Loucy (cell line): ENCODE data around the gene ZNF384.
A peak's percentile ranks its signal among the peaks of the same experiment; 100 is the strongest.

Experiments used
- H2AFZ ChIP-seq: fragments of 200-600 bp; sonication (generic); 2 replicates; pipeline ENCODE4 v1.6.0; 2016; ENCODE audit warnings: antibody characterized with exemption, mild to moderate bottlenecking, low read length, moderate library complexity
- H3F3A ChIP-seq: fragments of 200-600 bp; 2 replicates; pipeline ENCODE4 v1.6.0; 2016; ENCODE audit warnings: antibody characterized with exemption, low read depth, mild to moderate bottlenecking
- H3K27me3 ChIP-seq: fragments of 200-600 bp; sonication (generic); 2 replicates; pipeline ENCODE4 v1.6.1; 2014; ENCODE audit warnings: low read length, mild to moderate bottlenecking; ENCODE audit not compliant: insufficient read depth, poor library complexity, severe bottlenecking
- H3K36me3 ChIP-seq: fragments of 200-600 bp; sonication (generic); 2 replicates; pipeline ENCODE4 v1.6.1; 2016; ENCODE audit warnings: low read length; ENCODE audit not compliant: insufficient read depth
- H3K4me1 ChIP-seq: fragments of 200-600 bp; sonication (generic); 2 replicates; pipeline ENCODE4 v1.5.1; 2014; ENCODE audit warnings: low read length, mild to moderate bottlenecking; ENCODE audit not compliant: insufficient read depth, poor library complexity, severe bottlenecking
- H3K4me2 ChIP-seq: fragments of 200-600 bp; sonication (generic); 2 replicates; pipeline ENCODE4 v1.6.0; 2014; ENCODE audit warnings: antibody characterized with exemption, low read length, low read depth, mild to moderate bottlenecking; ENCODE audit not compliant: poor library complexity, severe bottlenecking
- H3K4me3 ChIP-seq: fragments of 200-600 bp; sonication (generic); 2 replicates; pipeline ENCODE4 v1.5.1; 2014; ENCODE audit warnings: low read length, mild to moderate bottlenecking, mixed read lengths; ENCODE audit not compliant: poor library complexity, severe bottlenecking
- H3K79me2 ChIP-seq: fragments of 200-600 bp; sonication (generic); 2 replicates; pipeline ENCODE4 v1.6.1; 2014; ENCODE audit warnings: low read length; ENCODE audit not compliant: insufficient read depth
- H3K9ac ChIP-seq: fragments of 200-600 bp; sonication (generic); 2 replicates; pipeline ENCODE4 v1.6.0; 2014; ENCODE audit warnings: mild to moderate bottlenecking, low read depth, low read length, moderate library complexity; ENCODE audit not compliant: poor library complexity, severe bottlenecking
- H3K9me2 ChIP-seq: fragments of 200-600 bp; sonication (generic); replicated peaks from 2 replicates; pipeline ENCODE4 v1.6.1; 2016; ENCODE audit warnings: low read depth, low read length, mixed read lengths
- H3K9me3 ChIP-seq: fragments of 200-600 bp; sonication (generic); 2 replicates; pipeline ENCODE4 v1.6.1; 2014; ENCODE audit warnings: mild to moderate bottlenecking, antibody characterized with exemption, low read length, low read depth; ENCODE audit not compliant: insufficient read depth
- H4K20me1 ChIP-seq: fragments of 200-600 bp; sonication (generic); 2 replicates; pipeline ENCODE4 v1.6.0; 2014; ENCODE audit warnings: antibody characterized with exemption, low read length, mild to moderate bottlenecking; ENCODE audit not compliant: insufficient read depth, poor library complexity, severe bottlenecking
- CTCF ChIP-seq: fragments of 200-600 bp; sonication (generic); conservative IDR thresholded peaks from 2 replicates; pipeline ENCODE4 v1.5.1; 2014; ENCODE audit warnings: mild to moderate bottlenecking, antibody characterized with exemption, low read length
- EZH2phosphoT487 ChIP-seq: fragments of 200-600 bp; IDR thresholded peaks from 2 replicates; pipeline ENCODE4 v1.6.1; 2018; ENCODE audit warnings: antibody characterized with exemption, mild to moderate bottlenecking, moderate library complexity, borderline replicate concordance

The ZNF384 gene

GRCh38 chr12:6632026-6632983 is 56.9 kb downstream of the ZNF384 start:
- no peaks in the 10 kb centered on the region for H3K9me2 ChIP-seq
- H3K36me3 ChIP-seq: no peaks in the 10 kb centered on the region
- H4K20me1 ChIP-seq: no peaks in the 10 kb centered on the region
- peak overlapping the region; percentile 84 for H3K9ac ChIP-seq
- peak overlapping the region; percentile 91 for H3K4me2 ChIP-seq
- peaks cover 46% of the 10 kb centered on the region for H3K79me2 ChIP-seq
- peak overlapping the region; percentile 70 for H3K4me3 ChIP-seq
- peaks cover 68% of the 10 kb centered on the region for H3K4me1 ChIP-seq
- H3K27me3 ChIP-seq: no peaks in the 10 kb centered on the region
- no peak overlapping the region for H2AFZ ChIP-seq
- no peak for TF ChIP-seq CTCF
- no peak for TF ChIP-seq EZH2phosphoT487
- H3K9me3 ChIP-seq: no peaks in the 10 kb centered on the region
- peaks cover 6% of the 10 kb centered on the region for H3F3A ChIP-seq

- H2AFZ ChIP-seq: no peak overlapping the region
- no peaks in the 10 kb centered on the region for H3K36me3 ChIP-seq
- H3K27me3 ChIP-seq: no peaks in the 10 kb centered on the region
- peaks cover 66% of the 10 kb centered on the region for H3K4me1 ChIP-seq
- no peaks in the 10 kb centered on the region for H3K9me2 ChIP-seq
- TF ChIP-seq EZH2phosphoT487: no peak
- no peak for TF ChIP-seq CTCF
- H3K9ac ChIP-seq: peak overlapping the region; percentile 84
- no peaks in the 10 kb centered on the region for H3K9me3 ChIP-seq
- peaks cover 48% of the 10 kb centered on the region for H3K79me2 ChIP-seq
- H3K4me2 ChIP-seq: peak overlapping the region; percentile 91
- peak overlapping the region; percentile 70 for H3K4me3 ChIP-seq
- no peaks in the 10 kb centered on the region for H4K20me1 ChIP-seq
- peaks cover 6% of the 10 kb centered on the region for H3F3A ChIP-seq
Measured at GRCh38 chr12:6631549-6631961, 57.6 kb downstream of the ZNF384 start.

DNA sequence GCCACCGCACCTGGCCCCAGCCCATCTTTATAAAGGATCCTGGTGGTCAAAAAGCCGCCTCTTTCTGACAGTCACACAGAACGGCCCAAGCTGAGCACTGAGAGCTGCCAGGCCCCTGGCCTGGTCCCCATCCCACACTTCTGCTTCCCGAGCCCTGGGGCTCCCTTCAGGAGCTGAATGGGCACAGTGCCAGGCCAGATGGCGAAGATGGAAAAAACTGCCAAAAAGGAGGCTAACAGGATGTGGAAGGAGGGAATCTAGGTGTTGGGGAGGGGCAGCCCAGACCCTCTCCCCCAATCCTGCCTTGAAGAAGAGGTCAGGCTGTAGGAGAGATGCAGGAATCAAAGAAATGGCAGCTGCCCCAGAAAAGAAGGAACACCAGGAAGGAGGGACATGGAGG is 58.4 kb downstream of the ZNF384 start:
- H2AFZ ChIP-seq: no peak overlapping the region
- H3K4me3 ChIP-seq: peak overlapping the region; percentile 70
- no peaks in the 10 kb centered on the region for H4K20me1 ChIP-seq
- no peaks in the 10 kb centered on the region for H3K9me2 ChIP-seq
- H3K4me1 ChIP-seq: peaks cover 63% of the 10 kb centered on the region
- H3K9me3 ChIP-seq: no peaks in the 10 kb centered on the region
- H3K9ac ChIP-seq: peak overlapping the region; percentile 84
- peak overlapping the region; percentile 91 for H3K4me2 ChIP-seq
- H3K36me3 ChIP-seq: no peaks in the 10 kb centered on the region
- peaks cover 6% of the 10 kb centered on the region for H3F3A ChIP-seq
- no peak for TF ChIP-seq EZH2phosphoT487
- TF ChIP-seq CTCF: no peak
- H3K27me3 ChIP-seq: no peaks in the 10 kb centered on the region
- peaks cover 52% of the 10 kb centered on the region for H3K79me2 ChIP-seq
